ENCODE data around the gene NEGR1.

- TF ChIP-seq POLR2A (IDR thresholded peaks at IDR 0.05) = no peak
- no peak for TF ChIP-seq CTCF (IDR thresholded peaks at IDR 0.05)
Measured at GRCh38 chr1:71399594-71399993, 882.7 kb downstream of the NEGR1 start.

All from Peyer's patch (tissue), 4 donors.